H1 (cell line): ENCODE data around the gene APOO. TPM values are rescaled to one million over a fixed set of nuclear protein-coding genes. Genes with fewer than 3 reads are reported as not detected.

ENCODE experiments used
- CTCF ChIA-PET: fragments of 300-600 bp; sonication (Branson Sonifier 250); formaldehyde crosslinking; loops from one replicate; lab custom pipeline; 2021; ENCODE audit not compliant: partially characterized antibody; lab: Charles Lee
- POLR2A ChIA-PET: fragments of 300-600 bp; sonication (Branson Sonifier 250); formaldehyde crosslinking; loops from one replicate; lab custom pipeline; 2021; ENCODE audit warnings: inconsistent platforms; ENCODE audit not compliant: partially characterized antibody; lab: Charles Lee
- DNase-seq, 2 experiments: peaks; one replicate each; pipeline versions ENCODE4 v3.0.0 to v3.0.0-alpha.2; 2010 to 2022; ENCODE audit warnings: low spot score in 2 of 2, low read depth in 1 of 2, mixed read lengths in 1 of 2
- FAIRE-seq: peaks from 2 replicates; lab custom pipeline; 2011; peaks lifted over from hg19 to GRCh38; lab: Jason Lieb, UNC
- H2AFZ ChIP-seq: 2 replicates; pipeline ENCODE4 v1.8.1; 2012; ENCODE audit warnings: low read length, inconsistent platforms
- H2AK5ac ChIP-seq: 2 replicates; pipeline ENCODE4 v1.6.1; 2013; ENCODE audit warnings: low read depth, low read length
- H2BK120ac ChIP-seq: replicated peaks from 2 replicates; pipeline ENCODE3; 2013; ENCODE audit warnings: low read depth, low read length, inconsistent platforms
- H2BK12ac ChIP-seq: 2 replicates; pipeline ENCODE4 v1.6.1; 2013; ENCODE audit warnings: low read depth, low read length
- H2BK15ac ChIP-seq: 2 replicates; pipeline ENCODE4 v1.6.1; 2013; ENCODE audit warnings: low read length
- H2BK20ac ChIP-seq: 2 replicates; pipeline ENCODE4 v1.6.1; 2013; ENCODE audit warnings: low read length
- H2BK5ac ChIP-seq: 2 replicates; pipeline ENCODE4 v1.6.1; 2013; ENCODE audit warnings: low read depth, low read length
- H3K14ac ChIP-seq: 2 replicates; pipeline ENCODE4 v1.6.1; 2013; ENCODE audit warnings: inconsistent platforms; ENCODE audit not compliant: insufficient read length
- H3K18ac ChIP-seq: 2 replicates; pipeline ENCODE4 v1.6.1; 2013; ENCODE audit warnings: low read length; ENCODE audit errors: extremely low read depth
- H3K23ac ChIP-seq: 2 replicates; pipeline ENCODE4 v1.6.1; 2013; ENCODE audit warnings: inconsistent platforms; ENCODE audit not compliant: insufficient read length
- H3K23me2 ChIP-seq: 2 replicates; pipeline ENCODE4 v1.6.1; 2013; ENCODE audit warnings: low read depth, low read length
- H3K27ac ChIP-seq: 2 replicates; pipeline ENCODE4 v1.6.1; 2011; ENCODE audit warnings: low read depth, low read length, inconsistent platforms
- H3K27me3 ChIP-seq, 4 experiments: replicated peaks in 1 of 4; 1 replicate in 1 of 4; 2 replicates in 3 of 4; pipeline versions ENCODE4 v1.6.1 to v1.8.1; 2011 to 2013; ENCODE audit warnings: low read length in 3 of 4, mild to moderate bottlenecking in 3 of 4, inconsistent platforms in 2 of 4, mixed read lengths in 2 of 4, moderate library complexity in 1 of 4; ENCODE audit not compliant: control insufficient read depth in 3 of 4, insufficient read depth in 3 of 4; ENCODE audit errors: extremely low read depth in 1 of 4
- H3K36me3 ChIP-seq, 4 experiments: 2 replicates each; pipeline versions ENCODE4 v1.6.1 to v1.8.1; 2011 to 2013; ENCODE audit warnings: mild to moderate bottlenecking in 4 of 4, low read length in 3 of 4, moderate library complexity in 2 of 4, control low read depth in 1 of 4, inconsistent platforms in 1 of 4; ENCODE audit not compliant: insufficient read depth in 4 of 4, control insufficient read depth in 2 of 4
- H3K4ac ChIP-seq: replicated peaks from 2 replicates; pipeline ENCODE3; 2013; ENCODE audit warnings: low read length, low read depth, mixed read lengths, inconsistent platforms; ENCODE audit not compliant: insufficient read length
- H3K4me1 ChIP-seq, 4 experiments: replicated peaks in 1 of 4; 1 replicate in 1 of 4; 2 replicates in 3 of 4; pipeline versions ENCODE4 v1.6.1 to v1.8.1; 2011 to 2013; ENCODE audit warnings: low read length in 3 of 4, inconsistent platforms in 2 of 4, mixed read lengths in 1 of 4; ENCODE audit not compliant: insufficient read depth in 4 of 4, control insufficient read depth in 3 of 4
- H3K4me2 ChIP-seq, 2 experiments: 2 replicates each; pipeline versions ENCODE4 v1.6.1 to v1.8.1; 2011 to 2013; ENCODE audit warnings: low read depth in 2 of 2, low read length in 2 of 2, control low read depth in 1 of 2, inconsistent platforms in 1 of 2, mild to moderate bottlenecking in 1 of 2; ENCODE audit not compliant: insufficient read depth in 1 of 2
- H3K4me3 ChIP-seq, 4 experiments: fragments of 200-600, 300-600 bp in 1 of 4; sonication (generic), shearing (Covaris generic), sonication (Bioruptor Twin) in 1 of 4; 2 replicates each; pipeline versions ENCODE4 v1.5.1 to v1.8.1; 2011 to 2016; ENCODE audit warnings: low read length in 4 of 4, low read depth in 3 of 4, control low read depth in 2 of 4, inconsistent platforms in 2 of 4, mild to moderate bottlenecking in 2 of 4, mixed read lengths in 1 of 4, moderate library complexity in 1 of 4; ENCODE audit not compliant: insufficient read depth in 2 of 4; ENCODE audit errors: extremely low read depth in 1 of 4
- H3K56ac ChIP-seq: replicated peaks from 2 replicates; pipeline ENCODE3; 2013; ENCODE audit warnings: low read depth, mild to moderate bottlenecking, mixed read lengths, low read length, inconsistent platforms; ENCODE audit not compliant: insufficient read length
- H3K79me1 ChIP-seq: 2 replicates; pipeline ENCODE4 v1.6.1; 2013; ENCODE audit warnings: low read depth, low read length, control low read depth
- H3K79me2 ChIP-seq, 2 experiments: 2 replicates each; pipeline versions ENCODE4 v1.6.1 to v1.8.1; 2012 to 2013; ENCODE audit warnings: low read length in 2 of 2, mild to moderate bottlenecking in 2 of 2, inconsistent platforms in 1 of 2; ENCODE audit not compliant: insufficient read depth in 2 of 2, control insufficient read depth in 1 of 2
- H3K9ac ChIP-seq, 4 experiments: replicated peaks in 1 of 4; 1 replicate in 1 of 4; 2 replicates in 3 of 4; pipeline versions ENCODE4 v1.6.1 to v1.8.1; 2011 to 2013; ENCODE audit warnings: low read depth in 3 of 4, low read length in 3 of 4, control low read depth in 2 of 4, mild to moderate bottlenecking in 2 of 4, moderate library complexity in 2 of 4, inconsistent platforms in 1 of 4; ENCODE audit errors: extremely low read depth in 1 of 4
- H3K9me3 ChIP-seq, 2 experiments: 2 replicates each; pipeline versions ENCODE4 v1.6.1 to v1.8.1; 2012 to 2013; ENCODE audit warnings: mild to moderate bottlenecking in 2 of 2, moderate library complexity in 2 of 2, control low read depth in 1 of 2, inconsistent platforms in 1 of 2, low read depth in 1 of 2, low read length in 1 of 2, mixed read lengths in 1 of 2; ENCODE audit not compliant: insufficient read depth in 2 of 2
- H4K20me1 ChIP-seq, 2 experiments: replicated peaks in 1 of 2; 2 replicates each; pipeline versions ENCODE3 to v1.8.1; 2011 to 2013; ENCODE audit warnings: inconsistent platforms in 2 of 2, low read length in 2 of 2, mild to moderate bottlenecking in 1 of 2; ENCODE audit not compliant: insufficient read depth in 2 of 2, control insufficient read depth in 1 of 2
- H4K5ac ChIP-seq: 2 replicates; pipeline ENCODE4 v1.6.1; 2013; ENCODE audit warnings: low read length, low read depth, mixed read lengths, inconsistent platforms; ENCODE audit not compliant: insufficient read length
- H4K8ac ChIP-seq: 2 replicates; pipeline ENCODE4 v1.8.0; 2013; ENCODE audit warnings: mild to moderate bottlenecking, moderate library complexity, low read length, inconsistent platforms; ENCODE audit not compliant: insufficient read depth; ENCODE audit errors: extremely low read depth
- H4K91ac ChIP-seq: replicated peaks from 2 replicates; pipeline ENCODE3; 2013; ENCODE audit warnings: low read length, mixed read lengths, inconsistent platforms; ENCODE audit not compliant: insufficient read length
- ATF2 ChIP-seq: IDR thresholded peaks from 2 replicates; pipeline ENCODE4 v1.6.1; 2012; ENCODE audit warnings: low read length, inconsistent platforms
- CHD1 ChIP-seq: IDR thresholded peaks from 2 replicates; pipeline ENCODE4 v1.6.1; 2012; ENCODE audit warnings: low read depth, low read length, improper control_type of control experiment
- EGR1 ChIP-seq: IDR thresholded peaks from 2 replicates; pipeline ENCODE4 v1.6.1; 2011; ENCODE audit warnings: low read depth, low read length, borderline replicate concordance
- JUND ChIP-seq: IDR thresholded peaks from 2 replicates; pipeline ENCODE4 v1.6.1; 2011; ENCODE audit warnings: mild to moderate bottlenecking, improper control_type of control experiment, low read length
- SP1 ChIP-seq: IDR thresholded peaks from 2 replicates; pipeline ENCODE4 v1.6.1; 2011; ENCODE audit warnings: low read depth, low read length
- SP4 ChIP-seq: IDR thresholded peaks from 2 replicates; pipeline ENCODE4 v1.6.1; 2012; ENCODE audit warnings: low read length, inconsistent platforms
- TCF12 ChIP-seq: IDR thresholded peaks from 2 replicates; pipeline ENCODE4 v1.6.1; 2011; ENCODE audit warnings: low read depth, mild to moderate bottlenecking, low read length
- ZNF274 ChIP-seq: IDR thresholded peaks from 2 replicates; pipeline ENCODE4 v1.7.0; 2012; ENCODE audit warnings: low read length, borderline replicate concordance; ENCODE audit errors: extremely low read depth
- polyA plus RNA-seq, 7 experiments: library from polyadenylated mRNA; depleted of rRNA in 3 of 7; stranded (reverse) in 5 of 7; unstranded in 2 of 7; fragments of >200 nt in 5 of 7; fragments of 200-250 nt in 2 of 7; gene quantifications; 1 replicate in 5 of 7; 2 replicates in 1 of 7; 4 replicates in 1 of 7; pipeline versions ENCODE4 v1.2.1 to v1.2.3, GENCODE V29; 2011 to 2013; ENCODE audit warnings: missing spikeins in 2 of 7, mixed read lengths in 2 of 7
- total RNA-seq: library from RNA; stranded (reverse); fragmentation: NEBNext Ultra II Directional; extraction: Animal tissue kit (Norgen Biotek cat#: 25700); gene quantifications from 2 replicates; pipeline ENCODE4 v1.2.1, GENCODE V29; 2021

The APOO gene
- total and polyA plus RNA-seq, 2 of the 8 experiments (the other 6 are each of a cell fraction or from before 2014, with no cell fraction given): 25.7 to 45.0 TPM

- H4K8ac ChIP-seq: no peak overlapping the region
- TF ChIP-seq TCF12 (no peak), ATF2 (no peak), JUND (no peak), CHD1 (no peak), SP1 (no peak), ZNF274 (no peak), SP4 (no peak), EGR1 (no peak)
- no peaks in the 10 kb centered on the region for H3K27me3 ChIP-seq
- DNase-seq (no peak), FAIRE-seq (no peak)
- no peaks in the 10 kb centered on the region for H4K20me1 ChIP-seq
- H4K91ac ChIP-seq: no peak overlapping the region
- no peak overlapping the region for H3K23ac ChIP-seq
- no peak overlapping the region for H3K14ac ChIP-seq
- no peak overlapping the region for H2BK15ac ChIP-seq
- CTCF ChIA-PET: interaction anchor here (0.6 kb wide), 1 partner anchor 636 kb away, joined by 3 read pairs; no protein-coding TSS in a partner anchor
- no peak overlapping the region for H3K9ac ChIP-seq
- no peak overlapping the region for H2AFZ ChIP-seq
- H3K56ac ChIP-seq: no peak overlapping the region
- H2BK5ac ChIP-seq: no peak overlapping the region
- H3K4me1 ChIP-seq: no peaks in the 10 kb centered on the region
- H2BK120ac ChIP-seq: no peak overlapping the region
- no peaks in the 10 kb centered on the region for H3K79me2 ChIP-seq
- no peaks in the 10 kb centered on the region for H3K23me2 ChIP-seq
- no peaks in the 10 kb centered on the region for H3K36me3 ChIP-seq
- H2BK12ac ChIP-seq: no peak overlapping the region
- H3K79me1 ChIP-seq: no peaks in the 10 kb centered on the region
- no peak overlapping the region for H2AK5ac ChIP-seq
- H3K27ac ChIP-seq: no peak overlapping the region
- H3K4ac ChIP-seq: no peak overlapping the region
- H2BK20ac ChIP-seq: no peak overlapping the region
- no peak overlapping the region for H3K18ac ChIP-seq
- POLR2A ChIA-PET: interaction anchor here (0.6 kb wide), 1 partner anchor 19 kb away, joined by 3 read pairs; no protein-coding TSS in a partner anchor
- no peak overlapping the region for H3K4me2 ChIP-seq
- H3K9me3 ChIP-seq: no peaks in the 10 kb centered on the region
- H3K4me3 ChIP-seq: no peak overlapping the region
- H4K5ac ChIP-seq: no peak overlapping the region
Observed at GRCh38 chrX:23826653-23827052, 81.1 kb downstream of the APOO start.
